Measurements from ENCODE around the gene GRK6. TPM values are rescaled to one million over a fixed set of nuclear protein-coding genes. Genes with fewer than 3 reads are reported as not detected.

The GRK6 gene
- total and polyA plus RNA-seq, 9 of the 15 experiments (the other 6 are each of a cell fraction or from before 2014, with no cell fraction given), result 0.63 to 122 (median 44.5) TPM

GRCh38 chr5:177429248-177430040, 3.0 kb downstream of the GRK6 start (continued):
- TF ChIP-seq RREB1 (CRISPR knock-in tag; IDR thresholded peaks at IDR 0.05) (no peak), POLR3A (IDR thresholded peaks at IDR 0.05; ENCODE audit: borderline replicate concordance, extremely low read depth, insufficient read depth, insufficient read length) (no peak), PATZ1 (CRISPR knock-in tag; IDR thresholded peaks at IDR 0.05; ENCODE audit: borderline replicate concordance) (no peak), RBBP5 (IDR thresholded peaks at IDR 0.05; ENCODE audit: borderline replicate concordance, insufficient read depth, low read length, poor library complexity, severe bottlenecking) (no peak), ZBTB7A (IDR thresholded peaks at IDR 0.05; ENCODE audit: borderline replicate concordance, control insufficient read depth, low read depth, low read length) (peak; percentile 14; the same call in 1 of the 2 replicates), ZNF586 (CRISPR knock-in tag; conservative IDR thresholded peaks at IDR 0.05) (no peak), ZNF57 (CRISPR knock-in tag; IDR thresholded peaks at IDR 0.05) (no peak), TRIM25 (IDR thresholded peaks at IDR 0.05; ENCODE audit: borderline replicate concordance) (no peak), ZNF24 (IDR thresholded peaks at IDR 0.05) (no peak), SMAD3 (CRISPR knock-in tag; conservative IDR thresholded peaks at IDR 0.05) (no peak), SPI1 (IDR thresholded peaks at IDR 0.05; ENCODE audit: borderline replicate concordance, low read depth, low read length) (peak; percentile 14; the same call in 1 of the 2 replicates), THAP7 (CRISPR knock-in tag; IDR thresholded peaks at IDR 0.05) (no peak), RBM34 (IDR thresholded peaks at IDR 0.05; ENCODE audit: borderline replicate concordance, insufficient read depth, low read length) (no peak), NCOA4 (IDR thresholded peaks at IDR 0.05; ENCODE audit: partially characterized antibody) (no peak), ZNF175 (CRISPR knock-in tag; IDR thresholded peaks at IDR 0.05; ENCODE audit: low read depth) (no peak), FOXK1 (CRISPR knock-in tag; IDR thresholded peaks at IDR 0.05; ENCODE audit: borderline replicate concordance) (no peak)

Measured in K562 (cell line).